HCEC 1CT (cell line): ENCODE data around the gene CD300LF.

ENCODE experiments used
- DNase-seq: peaks from one replicate; pipeline ENCODE4 v3.0.0-alpha.2; 2017

Gene CD300LF

DNA sequence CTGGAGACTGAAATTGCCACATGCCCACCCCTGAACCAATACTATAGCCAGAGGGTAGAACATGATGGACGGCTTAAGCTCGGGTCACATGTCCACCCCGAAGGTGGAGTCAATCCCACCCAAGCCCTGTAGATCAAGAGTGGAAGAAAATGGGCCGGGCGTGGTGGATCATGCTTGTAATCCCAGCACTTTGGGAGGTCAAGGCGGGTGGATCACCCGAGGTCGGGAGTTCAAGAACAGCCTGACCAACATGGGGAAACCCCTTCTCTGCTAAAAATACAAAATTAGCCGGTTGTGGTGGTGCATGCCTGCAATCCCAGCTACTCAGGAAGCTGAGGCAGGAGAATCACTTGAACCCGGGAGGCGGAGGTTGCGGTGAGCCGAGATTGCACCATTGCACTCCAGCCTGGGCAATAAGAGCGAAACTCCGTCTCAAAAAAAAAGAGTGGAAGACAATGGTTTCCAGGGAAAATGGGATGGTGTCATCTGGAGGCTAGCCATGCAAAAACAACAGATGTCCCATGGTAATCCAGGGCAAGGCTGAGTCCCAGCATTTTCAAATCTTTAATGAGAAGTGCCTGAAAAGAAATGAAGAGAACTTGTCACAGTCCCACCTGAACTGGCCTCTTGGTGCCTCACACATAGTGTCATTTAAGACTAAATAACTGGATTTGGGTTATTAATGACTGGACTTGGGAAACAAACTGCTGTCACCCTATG lies 30.1 kb downstream of the CD300LF start:
- DNase-seq, result no peak

DNA sequence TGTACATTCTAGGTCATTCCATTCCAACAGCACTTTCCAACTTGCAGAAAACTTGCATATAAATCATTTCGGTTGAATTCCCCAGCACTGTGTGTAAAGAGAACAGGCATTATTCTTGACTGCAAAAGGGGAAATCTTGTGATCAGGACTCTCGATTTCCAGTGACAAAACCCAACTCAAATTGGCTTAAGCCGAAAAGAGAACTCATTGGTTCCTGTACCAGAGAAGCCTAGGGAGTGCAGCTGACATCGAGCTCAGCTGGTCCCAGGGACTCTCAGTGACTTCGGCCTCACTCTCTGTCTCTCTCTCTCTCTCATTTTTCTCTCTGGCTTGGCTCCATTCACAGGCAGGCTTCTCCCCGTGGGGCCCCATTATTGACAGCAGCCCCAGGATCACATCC lies 30.7 kb downstream of the CD300LF start:
- no peak for DNase-seq

DNA sequence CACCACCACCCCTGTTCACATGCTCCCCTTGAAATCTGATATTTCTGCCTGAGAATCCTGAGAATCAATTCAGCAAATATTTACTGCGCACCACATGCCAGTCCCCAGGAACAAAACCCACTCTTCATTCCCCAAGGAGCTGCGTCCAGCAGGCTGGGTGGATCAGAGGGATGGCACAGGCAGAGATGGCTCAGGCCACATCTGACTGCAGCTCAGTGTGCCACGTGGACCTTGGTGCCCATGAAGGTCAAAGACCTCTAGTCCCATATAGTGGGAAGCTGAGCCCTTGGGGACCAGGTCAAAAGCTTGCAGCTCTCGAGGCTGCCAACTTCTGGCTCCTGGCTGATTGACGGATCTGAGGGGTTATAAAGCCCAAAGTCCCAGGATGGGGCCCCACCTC lies 31.8 kb downstream of the CD300LF start:
- DNase-seq, result no peak

DNA sequence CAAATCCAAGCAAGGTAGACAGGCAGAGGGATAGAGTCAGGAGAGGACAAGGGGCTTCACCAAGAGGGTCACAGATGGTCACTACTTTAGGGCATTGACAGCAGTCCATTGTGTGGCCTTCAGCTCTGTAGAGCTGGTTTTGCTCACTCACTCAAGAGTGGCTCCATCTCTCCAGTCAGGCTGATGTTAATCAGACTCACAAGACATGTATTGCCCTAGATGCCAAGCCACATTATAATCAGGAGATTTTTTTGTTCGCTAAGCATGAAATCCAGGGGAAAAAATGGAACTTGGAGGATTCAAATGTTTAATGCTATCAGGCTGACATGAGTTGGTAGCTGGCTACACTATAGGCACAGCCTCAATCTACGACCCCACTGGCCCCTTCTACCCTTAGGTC lies 32.5 kb downstream of the CD300LF start:
- DNase-seq, result no peak

DNA sequence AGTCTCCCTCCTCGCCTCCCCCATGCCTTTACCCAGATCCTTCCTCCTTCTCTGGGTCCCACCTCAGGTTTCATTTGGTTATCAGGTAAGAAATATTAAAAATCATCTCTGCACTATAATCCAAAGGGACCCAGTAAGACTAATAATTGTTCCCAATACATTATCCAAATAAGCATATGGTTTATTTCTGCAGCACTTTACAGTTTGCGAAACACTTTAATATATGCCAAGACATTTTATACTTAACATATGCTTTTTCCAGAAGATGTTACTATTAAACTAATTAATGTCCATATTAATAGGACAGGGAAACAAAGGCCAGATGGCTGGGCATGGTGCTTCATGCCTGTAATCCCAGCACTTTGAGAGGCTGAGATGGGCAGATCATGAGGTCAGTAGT lies 33.3 kb downstream of the CD300LF start:
- no peak for DNase-seq

DNA sequence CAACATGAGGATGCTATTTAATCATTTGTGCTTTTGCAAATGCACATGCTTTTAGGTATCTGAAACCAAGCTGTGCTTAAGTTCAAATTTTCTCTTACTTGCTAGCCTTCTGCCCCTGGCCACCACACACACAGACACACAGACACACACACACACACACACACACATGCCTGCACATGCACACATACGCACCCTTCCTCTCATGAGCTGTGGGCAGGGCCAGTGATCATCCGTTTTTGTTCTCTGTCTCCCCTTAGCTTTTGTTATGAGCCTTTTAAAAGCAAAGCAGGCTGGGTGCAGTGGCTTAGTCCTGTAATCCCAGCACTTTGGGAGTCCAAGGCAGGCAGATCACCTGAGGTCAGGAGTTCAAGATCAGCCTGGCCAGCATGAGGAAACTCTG lies 34.2 kb downstream of the CD300LF start:
- DNase-seq, result no peak

DNA sequence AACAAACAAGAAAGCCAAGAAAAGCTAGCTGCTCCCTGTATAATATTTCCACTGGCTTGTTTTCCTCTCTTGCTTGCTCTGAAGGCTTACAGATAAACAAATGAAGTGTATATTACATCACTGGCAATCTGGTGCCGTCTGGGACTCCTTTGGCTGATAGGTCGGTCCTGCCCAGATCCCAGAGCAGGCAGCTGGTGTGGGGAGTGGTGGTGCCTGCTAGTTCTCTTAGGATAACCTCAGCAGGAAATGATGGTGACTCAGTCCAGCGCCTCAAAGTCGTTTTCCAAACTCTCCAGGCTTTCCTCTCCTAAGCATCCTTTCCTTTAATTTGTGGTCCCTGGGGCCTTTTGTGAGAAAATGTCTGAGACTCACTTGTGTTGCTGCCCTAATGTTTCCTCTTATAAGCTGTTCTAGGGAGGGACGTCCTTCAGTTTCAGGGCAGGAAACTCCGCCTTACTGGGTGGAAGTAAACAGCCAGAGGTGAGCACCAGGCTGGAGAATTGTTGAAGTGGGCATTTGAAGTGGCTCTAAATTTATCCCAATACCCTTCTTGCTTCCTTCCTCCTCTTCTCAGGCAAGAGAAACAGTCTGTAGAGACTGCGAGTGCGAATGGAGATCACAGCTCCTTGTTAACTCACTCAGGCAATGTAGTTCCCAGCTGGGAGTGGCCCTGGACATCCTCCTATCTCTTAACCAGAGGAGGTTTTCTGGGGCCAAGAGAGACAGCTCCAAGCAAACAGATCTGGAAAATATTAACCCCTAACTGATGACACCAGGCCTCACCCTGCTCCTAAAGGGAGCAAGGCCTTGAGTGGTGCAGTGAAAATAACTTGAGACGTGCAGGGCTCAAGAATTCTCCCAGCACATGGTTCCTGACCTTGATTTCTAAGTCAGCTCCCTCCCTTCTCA lies 34.9 kb downstream of the CD300LF start:
- DNase-seq, result peak; percentile 3

DNA sequence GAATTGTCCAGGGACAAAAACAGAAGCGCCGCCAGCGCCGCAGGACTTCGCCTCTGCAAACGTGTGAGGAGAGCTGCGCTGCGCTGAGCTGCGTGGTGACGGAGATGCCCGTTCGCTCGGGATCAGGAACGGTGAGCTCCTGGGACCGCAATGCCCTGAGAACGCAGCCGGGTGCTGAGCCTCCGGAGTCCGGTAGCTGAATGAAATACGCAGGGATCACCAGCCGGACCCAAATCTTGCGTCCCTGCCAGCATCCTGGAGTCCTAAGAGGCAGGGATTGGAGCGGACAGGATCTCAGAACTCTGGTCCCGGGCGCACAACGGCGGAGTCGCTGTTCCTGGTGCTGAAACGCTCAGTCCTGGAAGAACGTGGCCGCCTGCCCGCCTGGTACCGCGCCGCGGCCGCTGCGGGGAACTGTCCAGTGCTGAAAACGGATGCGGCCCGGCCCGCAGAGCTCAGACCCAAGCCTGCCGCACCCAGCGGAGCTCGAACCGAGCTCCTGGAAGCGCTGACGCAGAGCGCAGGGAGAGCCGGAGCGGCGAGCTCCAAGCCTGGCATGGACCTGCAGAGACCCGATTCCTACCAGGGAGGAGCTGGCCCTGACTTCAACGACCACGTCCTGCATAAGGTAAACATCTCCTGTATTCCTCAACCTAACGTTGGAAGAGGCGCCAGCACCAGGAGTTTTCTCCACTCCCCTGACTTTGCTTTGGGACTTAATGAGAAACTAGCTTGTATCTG lies 41.5 kb downstream of the CD300LF start:
- no peak for DNase-seq

DNA sequence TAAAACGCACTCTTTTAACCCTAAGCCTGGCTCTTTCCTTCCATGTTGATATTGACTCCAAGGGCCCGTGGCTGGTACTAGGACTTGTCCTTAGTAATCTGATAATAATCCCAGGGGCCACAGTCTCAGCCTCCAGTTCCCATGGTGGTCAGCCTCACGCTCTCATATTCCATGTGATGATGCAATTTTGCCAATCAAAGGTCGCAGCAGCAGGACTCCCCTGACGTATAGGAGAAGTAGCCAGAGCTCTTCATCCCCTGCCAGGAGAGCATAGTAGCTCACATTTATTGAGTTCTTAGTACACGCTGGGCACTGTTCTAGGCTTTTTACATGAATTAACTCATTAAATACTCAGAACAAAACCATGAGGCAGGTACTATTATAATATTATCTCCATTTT lies 42.4 kb downstream of the CD300LF start:
- no peak for DNase-seq

DNA sequence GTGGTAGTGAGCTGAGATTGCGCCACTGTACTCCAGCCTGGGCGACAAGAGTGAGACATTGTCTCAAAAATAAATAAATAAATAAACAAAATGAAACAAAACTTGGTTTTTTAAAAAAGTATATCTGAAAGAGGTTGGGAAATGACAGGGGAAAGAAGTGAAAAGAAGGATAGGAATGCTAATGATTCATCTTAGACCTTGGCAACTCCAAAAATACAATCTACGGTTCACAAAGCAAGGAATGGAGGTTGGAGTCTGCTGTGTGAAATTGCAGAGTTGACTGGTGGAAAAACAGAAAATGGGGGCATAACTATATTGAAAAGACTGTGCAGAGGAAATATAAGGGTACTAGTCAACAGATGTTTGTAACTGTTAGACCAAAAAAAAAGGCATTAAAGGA lies 49.2 kb downstream of the CD300LF start:
- DNase-seq, result peak; percentile 2

DNA sequence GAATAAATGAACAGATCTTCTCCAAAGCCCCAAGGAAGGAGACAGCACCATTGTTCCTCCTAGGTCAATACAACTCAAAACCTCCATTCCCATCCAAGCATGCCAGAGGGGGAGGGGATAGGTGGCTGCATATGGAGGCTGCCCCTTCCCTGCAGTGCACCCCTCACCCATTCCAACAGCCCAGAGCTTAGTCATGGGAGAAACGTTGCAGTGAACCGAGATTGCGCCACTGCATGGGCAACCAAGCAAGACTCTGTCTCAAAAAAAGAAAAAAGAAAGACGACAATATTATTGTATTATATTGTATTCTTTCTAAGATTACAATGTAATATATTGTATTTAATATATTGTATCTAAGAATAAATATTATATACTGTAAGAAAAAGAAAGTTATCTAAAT lies 52.8 kb downstream of the CD300LF start:
- no peak for DNase-seq

DNA sequence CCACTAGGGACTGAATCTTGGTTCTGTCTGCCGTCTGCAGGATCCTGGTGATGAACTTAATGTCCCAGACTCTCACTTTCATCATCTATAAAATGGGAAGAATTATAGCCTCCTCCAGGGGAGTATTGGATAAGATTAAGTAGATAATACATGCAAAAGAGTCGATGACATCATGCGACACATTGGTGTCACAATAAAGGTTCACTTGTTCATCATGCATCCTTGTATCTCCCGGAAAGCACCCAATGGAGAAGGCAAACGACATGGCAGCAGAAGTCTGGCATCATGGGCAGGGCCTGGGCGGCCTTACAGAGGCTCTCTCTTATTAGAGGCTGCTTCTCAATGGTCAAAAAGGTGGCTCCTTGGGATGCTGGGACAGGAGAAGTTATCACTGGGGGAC lies 54.1 kb downstream of the CD300LF start:
- DNase-seq, result no peak

DNA sequence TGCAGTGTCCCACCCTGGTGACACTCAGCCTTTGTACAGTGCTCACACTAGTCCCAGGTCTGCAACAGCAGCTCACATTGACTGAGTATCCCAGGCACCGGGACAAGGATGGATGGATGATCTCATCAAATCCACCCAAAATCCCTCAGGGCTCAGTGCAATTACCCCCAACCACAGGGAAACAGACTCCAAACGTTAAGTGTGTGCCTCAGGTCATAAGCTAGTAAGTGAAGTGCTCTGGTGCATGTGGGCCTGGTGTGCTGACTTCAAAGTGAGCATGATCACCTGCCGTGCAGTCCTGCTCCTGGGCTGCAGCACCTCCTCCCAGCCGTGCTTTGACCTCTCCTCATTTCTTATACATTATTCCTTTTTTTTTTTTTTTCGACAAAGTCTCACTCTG lies 58.0 kb downstream of the CD300LF start:
- no peak for DNase-seq

DNA sequence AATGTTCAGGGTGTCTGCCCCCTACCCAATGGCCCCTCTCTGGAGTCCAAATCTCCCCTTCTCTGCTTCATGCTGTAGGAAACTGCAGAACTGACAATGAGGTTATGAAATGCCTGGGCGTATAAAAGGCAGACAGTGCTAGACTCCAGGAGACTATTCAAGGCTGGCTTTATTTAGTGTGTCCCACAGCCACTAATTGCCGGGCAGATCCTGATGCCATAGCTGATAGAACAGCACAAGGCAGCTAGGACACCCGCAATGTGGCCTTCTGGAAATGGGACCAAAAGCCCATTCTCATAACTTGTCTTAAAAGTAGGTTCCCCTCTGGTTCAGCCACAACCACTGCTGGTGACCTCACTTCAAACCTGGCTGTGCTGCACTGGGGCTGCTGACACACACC lies 60.7 kb downstream of the CD300LF start:
- DNase-seq, result no peak

DNA sequence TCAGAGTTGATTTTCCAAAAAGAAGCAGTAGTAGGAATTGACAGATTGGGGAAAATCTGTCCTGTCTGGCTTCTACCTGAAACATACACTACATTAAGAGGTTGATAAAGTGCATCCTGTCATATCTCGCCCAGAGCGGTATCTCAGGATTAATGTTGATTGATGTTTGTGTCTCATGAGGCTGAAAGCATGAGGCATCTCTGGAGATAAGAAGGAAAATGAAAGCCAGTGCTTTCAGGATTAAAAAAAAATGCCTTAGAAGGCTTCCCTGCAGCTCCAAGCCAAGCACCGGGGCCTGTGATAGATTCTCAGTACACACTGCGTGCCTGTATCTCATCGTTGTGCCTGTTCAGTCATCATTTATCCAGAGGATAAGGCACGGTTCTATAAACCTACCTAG lies 62.8 kb downstream of the CD300LF start:
- no peak for DNase-seq

DNA sequence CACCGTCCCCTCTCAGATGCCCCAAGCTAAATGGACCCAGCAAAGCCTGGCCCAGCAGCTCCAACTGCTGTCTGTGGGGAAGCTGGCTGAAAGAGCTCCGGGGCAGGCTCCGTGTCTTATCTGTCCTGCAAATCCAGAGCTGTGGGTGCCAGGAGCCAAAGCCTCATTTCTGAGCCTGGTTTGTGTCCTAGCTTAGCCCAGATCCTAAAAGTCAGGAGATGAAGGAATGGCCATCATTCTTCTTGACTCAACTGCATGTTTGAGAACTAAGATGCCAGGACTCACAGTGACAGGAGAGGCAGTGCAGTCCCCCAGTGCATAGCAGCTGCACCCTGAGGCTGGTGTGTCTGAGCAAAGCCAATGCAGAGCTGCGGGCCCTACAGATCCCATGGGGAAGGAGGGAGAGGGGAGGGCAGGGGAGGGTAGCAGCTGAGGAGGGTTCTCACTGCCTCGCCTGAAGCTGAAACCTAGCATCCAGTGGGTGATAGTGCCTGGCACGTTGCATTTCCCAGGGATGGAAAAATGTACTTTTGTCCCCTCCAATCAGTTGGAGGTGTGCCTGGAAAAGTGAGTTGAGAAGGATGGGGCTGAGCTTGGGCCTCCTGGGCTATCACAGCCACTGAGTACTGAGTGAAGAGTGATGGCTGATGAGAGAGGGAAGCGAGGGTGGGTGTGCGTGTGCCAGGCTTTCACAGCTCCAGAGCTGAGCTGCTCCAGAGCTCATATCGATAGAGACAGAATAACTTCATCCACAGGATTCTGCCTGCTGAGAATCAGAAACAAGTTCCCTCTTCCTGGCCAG lies 64.7 kb downstream of the CD300LF start:
- no peak for DNase-seq

DNA sequence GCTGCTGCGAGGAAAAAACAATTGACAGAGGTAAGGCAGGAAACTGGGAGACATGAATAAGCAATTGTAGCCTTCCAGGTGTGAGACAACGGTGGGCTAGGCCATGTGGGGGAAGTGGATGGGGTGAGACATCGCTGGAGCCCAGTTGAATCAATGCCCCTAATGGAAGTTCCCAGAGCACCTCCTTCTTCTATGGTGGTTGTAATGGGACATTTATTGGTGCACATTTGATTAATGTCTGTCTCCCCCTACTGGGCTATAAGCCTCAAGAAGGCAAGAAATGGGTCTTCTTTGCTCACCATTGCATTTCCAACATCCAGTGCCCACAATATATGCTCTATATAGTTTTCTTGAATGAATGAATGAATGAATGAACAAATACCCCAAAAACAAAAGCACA lies 66.5 kb downstream of the CD300LF start:
- no peak for DNase-seq

DNA sequence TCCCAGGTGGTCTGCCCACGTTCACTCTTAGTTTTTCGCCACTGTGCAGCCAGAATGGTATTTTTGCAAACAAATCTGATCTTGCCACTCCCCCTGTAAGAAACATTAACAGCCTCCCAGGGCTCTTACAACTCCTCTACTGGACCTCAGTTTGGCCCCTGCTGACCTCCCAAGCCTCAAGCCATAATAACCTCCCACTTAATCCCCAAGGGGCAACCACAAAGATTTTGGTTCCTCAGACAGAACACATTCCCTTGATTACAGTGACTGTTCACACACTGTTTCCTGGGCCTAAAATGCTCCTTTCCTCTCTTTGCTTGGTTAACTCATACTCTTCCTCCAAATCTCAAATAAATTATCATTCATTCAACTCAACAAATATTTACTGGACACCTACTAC lies 67.7 kb downstream of the CD300LF start:
- DNase-seq, result no peak

DNA sequence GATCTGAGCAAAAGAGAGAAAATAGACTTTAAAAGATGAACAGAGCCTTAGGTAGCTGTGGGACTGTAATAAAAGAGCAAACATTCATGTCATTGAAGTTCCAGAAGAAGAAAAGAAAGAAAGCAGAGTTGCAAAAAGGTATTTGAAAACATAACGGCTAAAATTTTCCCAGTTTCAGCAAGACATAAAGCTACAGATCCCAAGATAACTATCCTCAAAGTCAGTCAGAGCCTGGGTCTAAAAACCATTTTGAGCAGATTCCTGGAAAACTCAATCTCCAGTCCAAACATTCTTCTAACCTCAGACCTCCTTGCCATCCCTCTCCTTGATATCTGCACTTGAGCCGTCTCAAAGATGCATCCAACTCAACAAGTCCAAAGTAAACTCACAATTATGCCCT lies 68.3 kb downstream of the CD300LF start:
- no peak for DNase-seq
